Stimulated activated naive CD8-positive, alpha-beta T cell treated with anti-CD3 and anti-CD28 coated beads, Interleukin-15, amount 100 ng/mL, for 72 hours (primary cell): ENCODE measurements around the gene OLFML2B.
"Not testable (repeated sequence)": the region's sequence is repeated elsewhere in the genome, so short reads cannot be mapped to it uniquely, and the experiment has no call there.

Source experiments
- ATAC-seq: fragments of 150-1000 bp; cut with Tn5 transposase; 2 replicates; pipeline ENCODE4 v1.10.0; 2021; ENCODE audit warnings: mild to moderate bottlenecking, moderate library complexity
- DNase-seq, 2 donors: peaks; one replicate each; pipeline ENCODE4 v3.0.0; 2021 to 2022
- H3K27ac Mint-ChIP-seq, 2 donors: one replicate each; pipeline ENCODE4 v1.8.0; 2022; ENCODE audit warnings: mild to moderate bottlenecking in 2 of 2, mixed read lengths in 2 of 2, moderate library complexity in 2 of 2
- H3K27me3 Mint-ChIP-seq: one replicate; pipeline ENCODE4 v1.8.0; 2022; ENCODE audit warnings: mixed read lengths
- H3K4me1 Mint-ChIP-seq: one replicate; pipeline ENCODE4 v1.8.0; 2022; ENCODE audit warnings: mild to moderate bottlenecking, mixed read lengths
- H3K4me3 Mint-ChIP-seq, 2 donors: one replicate each; pipeline ENCODE4 v1.8.0; 2022; ENCODE audit warnings: mild to moderate bottlenecking in 2 of 2, mixed read lengths in 2 of 2, moderate library complexity in 1 of 2
- H3K9me3 Mint-ChIP-seq, 2 donors: one replicate each; pipeline ENCODE4 v1.8.0; 2022; ENCODE audit warnings: mixed read lengths in 2 of 2

Gene OLFML2B

DNA sequence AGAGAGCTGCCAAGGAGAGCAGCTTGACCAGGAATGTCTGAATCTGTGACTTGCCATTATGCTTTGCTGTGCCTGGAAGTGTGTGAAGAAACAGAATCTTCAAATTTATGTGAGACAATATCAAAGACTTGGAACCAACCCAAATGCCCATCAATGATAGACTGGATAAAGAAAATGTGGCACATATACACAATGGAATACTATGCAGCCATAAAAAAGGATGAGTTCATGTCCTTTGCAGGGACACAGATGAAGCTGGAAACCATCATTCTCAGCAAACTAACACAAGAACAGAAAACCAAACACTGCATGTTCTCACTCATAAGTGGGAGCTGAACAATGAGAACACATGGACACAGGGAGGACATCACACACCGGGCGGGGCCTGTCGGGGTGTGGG lies 30.3 kb upstream of the OLFML2B start:
- H3K27me3 Mint-ChIP-seq, result peaks cover 15% of the 10 kb centered on the region
- not testable (repeated sequence) for H3K9me3 Mint-ChIP-seq, ATAC-seq, H3K4me3 Mint-ChIP-seq, H3K4me1 Mint-ChIP-seq, H3K27ac Mint-ChIP-seq, DNase-seq

DNA sequence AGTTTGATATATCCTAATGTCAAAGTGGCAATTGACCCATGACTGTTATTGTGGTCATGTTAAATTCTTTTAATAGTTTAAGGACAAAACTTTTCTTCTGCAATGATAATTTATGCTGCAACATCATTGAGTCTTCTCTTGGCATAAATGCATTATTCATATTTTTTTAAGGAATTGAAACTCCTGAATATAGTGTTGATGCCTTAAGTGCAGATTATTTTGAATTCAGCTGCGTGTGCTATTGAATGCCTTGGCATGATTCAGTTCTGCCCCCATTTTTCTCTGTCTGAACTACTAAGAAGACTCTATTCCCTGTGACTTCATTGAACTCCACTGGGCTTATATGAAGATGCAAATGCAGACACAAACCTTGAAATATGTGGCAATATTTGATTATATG lies 23.3 kb upstream of the OLFML2B start:
- DNase-seq, result no peak
- ATAC-seq, result no peak
- Mint-ChIP-seq H3K9me3 (no peaks in the 10 kb centered on the region), H3K27me3 (peaks cover 8% of the 10 kb centered on the region), H3K4me1 (no peaks in the 10 kb centered on the region), H3K4me3 (no peak overlapping the region), H3K27ac (no peak overlapping the region)

DNA sequence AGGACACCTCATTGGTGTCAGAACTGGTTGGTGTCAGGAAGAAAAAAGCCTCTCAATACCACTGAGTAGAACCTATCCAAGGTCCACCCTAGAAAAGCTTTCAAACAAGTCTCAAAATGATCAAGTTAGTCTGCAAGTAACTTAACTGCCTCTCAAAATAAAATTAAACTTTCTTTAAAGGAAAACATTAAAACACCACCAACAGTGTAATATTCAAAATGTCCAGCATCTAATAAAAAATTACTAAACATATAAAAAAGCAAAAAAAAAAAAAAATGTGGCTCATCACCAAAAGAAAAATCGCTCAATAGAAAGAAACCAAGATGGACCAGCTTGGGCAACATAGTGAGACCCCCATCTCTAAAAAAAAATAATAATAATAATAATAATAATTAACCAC lies 18.7 kb upstream of the OLFML2B start:
- no peaks in the 10 kb centered on the region for H3K9me3 Mint-ChIP-seq
- no peak overlapping the region for H3K27ac Mint-ChIP-seq

DNA sequence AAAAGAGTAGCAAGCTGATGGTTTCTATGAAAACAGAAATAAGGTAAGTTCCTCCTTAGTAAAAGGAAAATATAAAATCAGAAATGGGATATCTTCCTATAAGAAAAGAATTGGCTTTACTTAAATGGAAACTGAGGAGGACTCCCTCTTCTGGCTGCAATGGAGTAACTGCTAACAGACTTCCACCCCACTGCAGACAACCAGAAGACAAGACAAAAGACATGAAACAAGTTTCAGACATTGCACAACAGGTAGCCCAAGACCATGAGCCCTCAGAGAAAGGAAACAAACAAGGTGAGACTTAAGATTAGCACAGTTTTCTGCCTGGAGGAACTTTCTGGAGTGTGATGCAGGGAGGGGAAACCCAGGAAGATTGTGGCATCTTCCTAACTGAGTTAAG lies 17.0 kb upstream of the OLFML2B start:
- ATAC-seq, result no peak
- no peaks in the 10 kb centered on the region for H3K9me3 Mint-ChIP-seq
- H3K4me1 Mint-ChIP-seq, result no peaks in the 10 kb centered on the region
- no peak overlapping the region for H3K27ac Mint-ChIP-seq
- no peak for DNase-seq
- H3K27me3 Mint-ChIP-seq, result no peaks in the 10 kb centered on the region
- H3K4me3 Mint-ChIP-seq, result no peak overlapping the region

More for the DNA sequence above, 18.7 kb upstream of the OLFML2B start:
- no peaks in the 10 kb centered on the region for H3K27me3 Mint-ChIP-seq
- DNase-seq, result no peak
- no peak overlapping the region for H3K4me3 Mint-ChIP-seq
- no peak for ATAC-seq
- H3K4me1 Mint-ChIP-seq, result no peaks in the 10 kb centered on the region

DNA sequence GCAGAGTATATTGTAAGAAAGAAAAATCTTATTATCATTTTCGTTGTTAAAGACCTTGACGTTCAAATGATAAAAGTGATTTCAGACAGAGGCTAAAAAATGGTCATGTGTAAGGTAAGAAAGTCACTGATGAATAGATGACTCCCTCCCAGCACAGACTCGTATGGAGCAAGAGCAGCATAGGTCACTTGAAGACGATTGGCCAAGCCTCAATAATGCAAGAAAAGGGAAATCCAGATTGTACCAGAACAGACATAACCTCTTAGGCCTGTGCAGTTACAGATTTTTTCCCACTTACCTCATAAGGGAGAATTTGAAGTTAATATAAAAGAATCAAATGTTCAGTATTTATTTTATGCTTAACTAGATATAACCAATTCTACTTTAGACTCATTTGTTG lies 16.3 kb upstream of the OLFML2B start:
- no peak for ATAC-seq
- Mint-ChIP-seq H3K27ac (no peak overlapping the region), H3K4me1 (no peaks in the 10 kb centered on the region), H3K4me3 (no peak overlapping the region), H3K27me3 (no peaks in the 10 kb centered on the region), H3K9me3 (no peaks in the 10 kb centered on the region)
- DNase-seq, result no peak

DNA sequence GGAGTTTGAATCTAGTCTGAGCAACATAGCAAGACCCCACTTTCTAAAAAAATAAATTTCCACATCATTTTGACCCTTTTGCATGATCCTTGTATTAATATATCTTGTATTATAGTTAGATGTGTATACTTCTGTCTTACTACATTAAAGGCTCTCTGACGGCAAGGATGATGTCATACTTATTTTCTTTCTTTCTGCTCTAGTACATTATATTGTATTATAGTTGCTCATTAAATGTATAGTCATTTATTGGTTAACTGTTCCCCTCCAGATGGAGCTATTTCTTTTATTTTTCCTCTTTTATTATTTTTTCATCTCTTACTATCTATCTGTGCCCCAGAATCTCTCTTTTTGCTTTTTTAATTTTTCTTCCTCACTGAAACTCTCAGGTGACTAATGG lies 15.0 kb upstream of the OLFML2B start:
- ATAC-seq (no peak), DNase-seq (no peak)
- no peaks in the 10 kb centered on the region for H3K9me3 Mint-ChIP-seq
- H3K27ac Mint-ChIP-seq, result peak overlapping the region in 1 of 2 donors; percentile 21
- peaks cover 7% of the 10 kb centered on the region for H3K27me3 Mint-ChIP-seq
- no peaks in the 10 kb centered on the region for H3K4me1 Mint-ChIP-seq
- no peak overlapping the region for H3K4me3 Mint-ChIP-seq

DNA sequence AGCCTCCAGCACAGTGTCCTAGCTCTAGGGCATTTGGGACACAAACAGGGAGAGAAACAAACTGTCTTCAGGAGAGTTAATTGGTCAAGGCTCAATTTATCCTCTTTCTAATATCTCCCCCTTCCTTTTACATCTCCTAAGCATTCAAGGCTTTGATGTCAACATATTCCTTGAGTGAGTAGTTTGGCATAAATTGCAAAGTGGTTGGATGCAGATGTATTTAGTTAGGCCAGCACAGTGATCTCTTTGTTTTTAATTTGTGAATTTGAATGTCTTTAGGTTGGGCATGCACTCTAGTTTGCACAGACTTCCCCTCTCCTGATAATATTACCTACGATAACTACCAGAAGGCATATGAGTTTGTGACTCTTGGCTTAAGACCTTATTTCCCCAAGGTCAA lies 12.5 kb upstream of the OLFML2B start:
- H3K27me3 Mint-ChIP-seq, result peaks cover 18% of the 10 kb centered on the region
- ATAC-seq (no peak), DNase-seq (no peak)
- H3K27ac Mint-ChIP-seq, result no peak overlapping the region
- no peak overlapping the region for H3K4me3 Mint-ChIP-seq
- no peaks in the 10 kb centered on the region for H3K4me1 Mint-ChIP-seq
- no peaks in the 10 kb centered on the region for H3K9me3 Mint-ChIP-seq

DNA sequence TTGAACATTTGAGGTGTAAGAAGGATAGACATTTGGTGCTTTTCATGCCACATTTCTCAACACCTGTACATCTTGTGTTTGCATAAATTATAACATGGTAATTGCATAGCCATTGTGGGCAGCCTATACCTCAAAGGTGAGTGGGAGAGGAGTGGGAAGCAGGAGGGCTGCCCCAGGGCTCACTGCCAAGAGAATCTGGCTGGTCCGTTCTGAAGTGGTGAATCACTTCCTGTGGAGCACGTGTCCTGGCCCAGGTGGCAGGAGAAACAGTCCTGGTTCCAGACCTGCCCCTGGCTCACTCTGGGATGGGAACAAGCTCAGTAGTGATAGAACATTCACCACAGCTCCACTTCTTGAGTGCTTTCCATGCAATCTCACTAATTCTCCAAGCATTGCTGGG lies 11.6 kb upstream of the OLFML2B start:
- ATAC-seq (no peak), DNase-seq (no peak)
- H3K9me3 Mint-ChIP-seq, result no peaks in the 10 kb centered on the region
- no peak overlapping the region for H3K4me3 Mint-ChIP-seq
- no peaks in the 10 kb centered on the region for H3K4me1 Mint-ChIP-seq
- no peak overlapping the region for H3K27ac Mint-ChIP-seq
- peaks cover 27% of the 10 kb centered on the region for H3K27me3 Mint-ChIP-seq

DNA sequence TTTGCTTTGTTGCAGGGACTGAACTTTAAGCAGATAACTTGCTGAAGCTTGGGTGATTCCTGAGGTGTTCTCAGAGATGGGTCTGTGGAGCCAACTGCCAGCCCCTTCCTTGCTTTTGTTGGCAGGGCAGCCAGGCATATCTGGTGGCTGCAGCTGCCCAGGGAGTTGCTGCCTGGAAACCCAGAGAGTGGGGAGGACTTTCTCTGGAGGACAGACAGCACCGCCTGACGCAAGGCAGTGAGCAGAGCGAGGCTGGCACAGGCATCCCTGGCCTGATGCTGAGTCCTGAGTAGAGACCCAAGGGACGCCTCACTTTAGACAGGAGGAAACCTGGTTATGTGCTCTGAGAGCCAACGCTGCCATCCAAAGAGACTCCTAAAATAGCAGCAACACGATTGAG lies 9.8 kb upstream of the OLFML2B start:
- Mint-ChIP-seq H3K4me3 (no peak overlapping the region), H3K9me3 (no peaks in the 10 kb centered on the region), H3K27me3 (peaks cover 34% of the 10 kb centered on the region), H3K4me1 (no peaks in the 10 kb centered on the region), H3K27ac (no peak overlapping the region)
- ATAC-seq, result no peak
- no peak for DNase-seq

DNA sequence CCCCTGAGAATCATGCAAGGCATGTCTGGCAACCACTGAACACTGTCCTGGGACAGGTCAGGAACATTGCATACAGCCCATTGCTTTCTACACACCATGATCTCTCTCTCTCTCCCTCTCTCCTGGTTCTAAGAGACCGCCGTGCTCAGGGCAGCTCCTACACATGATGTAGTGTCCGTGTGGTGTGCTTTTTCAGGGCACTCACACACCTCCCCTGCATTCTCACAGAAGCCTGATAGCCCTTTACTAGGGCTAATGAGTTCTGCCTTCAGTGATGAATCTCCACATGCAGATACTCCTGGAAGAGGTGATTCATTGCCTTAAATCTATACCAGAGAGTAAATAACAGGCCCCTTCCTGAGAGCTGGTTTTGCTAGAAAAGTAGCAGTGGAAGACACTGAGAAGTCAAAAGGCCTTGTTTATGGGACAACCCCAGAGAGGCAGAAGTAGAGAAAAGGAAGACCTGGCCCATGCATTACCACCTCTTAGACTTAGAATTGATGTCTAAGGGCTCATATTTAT lies 7.2 kb upstream of the OLFML2B start:
- ATAC-seq (no peak), DNase-seq (no peak)
- Mint-ChIP-seq H3K4me1 (no peaks in the 10 kb centered on the region), H3K27ac (no peak overlapping the region), H3K4me3 (no peak overlapping the region), H3K9me3 (no peaks in the 10 kb centered on the region), H3K27me3 (peaks cover 53% of the 10 kb centered on the region)

DNA sequence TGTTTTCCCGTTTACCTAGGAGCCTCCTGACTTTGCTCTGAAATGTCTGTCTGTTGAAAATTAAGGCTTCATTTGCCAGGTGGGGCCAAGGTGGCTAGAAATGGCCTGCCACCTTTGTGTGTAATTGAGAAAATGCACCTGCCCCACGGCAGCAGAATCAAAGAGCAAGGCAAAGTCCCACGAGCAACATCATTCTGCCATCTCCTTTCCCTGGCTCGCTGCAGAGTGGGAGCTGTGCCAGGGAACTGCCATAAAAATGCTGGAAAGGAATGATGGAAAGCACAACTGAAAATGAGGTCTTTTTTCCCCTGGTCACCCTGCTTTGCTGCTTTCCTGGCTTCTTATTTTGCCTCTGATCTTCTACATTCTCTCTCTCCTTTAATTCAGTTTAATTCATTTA lies 5.5 kb upstream of the OLFML2B start:
- Mint-ChIP-seq H3K9me3 (no peaks in the 10 kb centered on the region), H3K4me1 (peaks cover 4% of the 10 kb centered on the region), H3K27me3 (peaks cover 64% of the 10 kb centered on the region), H3K4me3 (no peak overlapping the region), H3K27ac (no peak overlapping the region)
- DNase-seq, result no peak
- ATAC-seq, result no peak

DNA sequence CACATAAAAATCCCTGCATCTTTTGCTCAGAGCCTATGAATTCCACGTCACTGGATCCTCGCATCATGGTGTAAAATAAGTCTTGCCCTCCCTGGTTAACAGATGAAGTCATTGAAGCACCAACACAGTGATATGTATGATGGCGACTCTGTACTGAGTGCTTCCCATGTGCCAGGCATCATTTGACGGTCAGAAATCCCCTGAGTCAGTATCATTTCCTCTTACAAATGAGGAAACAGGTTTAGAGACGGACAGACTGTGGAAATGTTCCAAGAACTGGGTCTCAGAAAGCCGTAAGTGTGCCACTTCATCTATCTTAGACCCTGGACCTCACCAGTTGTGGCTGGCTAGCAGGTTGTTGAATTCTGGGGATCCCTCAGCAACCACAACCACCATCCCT lies 5.1 kb upstream of the OLFML2B start:
- Mint-ChIP-seq H3K27ac (no peak overlapping the region), H3K4me1 (peaks cover 8% of the 10 kb centered on the region), H3K27me3 (peaks cover 64% of the 10 kb centered on the region), H3K9me3 (no peaks in the 10 kb centered on the region), H3K4me3 (no peak overlapping the region)
- ATAC-seq, result no peak
- no peak for DNase-seq

DNA sequence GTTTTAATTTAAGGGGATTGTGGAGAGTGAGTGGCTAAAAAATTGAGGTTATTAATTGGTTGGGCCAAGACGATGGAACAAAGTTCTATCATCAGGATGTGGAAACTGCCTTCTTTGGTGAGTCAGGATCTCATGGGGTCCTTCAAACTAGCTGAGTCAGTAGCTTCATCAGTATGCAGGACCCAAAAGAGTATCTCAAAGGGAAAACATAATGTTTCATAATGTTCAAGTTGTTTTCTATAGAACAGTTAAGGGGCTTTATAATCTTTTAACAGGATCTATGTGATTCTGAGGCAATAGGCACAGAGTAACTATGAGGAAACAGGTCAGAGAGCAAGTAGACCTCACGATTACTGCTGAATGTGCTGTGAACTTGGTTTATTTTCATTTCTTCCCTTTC lies 3.2 kb upstream of the OLFML2B start:
- no peak overlapping the region for H3K4me3 Mint-ChIP-seq
- peaks cover 17% of the 10 kb centered on the region for H3K4me1 Mint-ChIP-seq
- peaks cover 74% of the 10 kb centered on the region for H3K27me3 Mint-ChIP-seq
- no peaks in the 10 kb centered on the region for H3K9me3 Mint-ChIP-seq
- ATAC-seq, result no peak
- H3K27ac Mint-ChIP-seq, result no peak overlapping the region
- DNase-seq, result no peak

DNA sequence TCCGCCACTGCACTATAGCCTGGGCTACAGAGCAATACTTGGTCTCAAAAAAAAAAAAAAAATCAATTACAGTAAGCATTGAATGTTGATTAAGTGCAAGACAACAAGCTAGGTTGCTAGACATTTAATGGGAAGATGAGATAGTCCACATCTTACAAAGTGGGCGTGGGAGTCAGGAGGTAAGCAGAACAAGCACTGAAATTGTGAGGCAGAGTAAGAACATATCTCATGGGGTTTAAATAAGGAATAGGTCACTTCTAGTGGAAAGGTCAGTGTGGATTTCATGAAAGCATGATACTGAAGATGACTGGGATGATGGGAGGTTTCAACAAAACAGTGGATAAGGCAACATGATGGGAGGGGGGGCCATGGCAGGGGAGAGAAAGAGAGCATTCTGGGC lies 1.9 kb upstream of the OLFML2B start:
- Mint-ChIP-seq H3K27me3 (peaks cover 61% of the 10 kb centered on the region), H3K4me3 (no peak overlapping the region), H3K4me1 (peaks cover 17% of the 10 kb centered on the region), H3K27ac (no peak overlapping the region), H3K9me3 (no peaks in the 10 kb centered on the region)
- ATAC-seq (no peak), DNase-seq (no peak)

DNA sequence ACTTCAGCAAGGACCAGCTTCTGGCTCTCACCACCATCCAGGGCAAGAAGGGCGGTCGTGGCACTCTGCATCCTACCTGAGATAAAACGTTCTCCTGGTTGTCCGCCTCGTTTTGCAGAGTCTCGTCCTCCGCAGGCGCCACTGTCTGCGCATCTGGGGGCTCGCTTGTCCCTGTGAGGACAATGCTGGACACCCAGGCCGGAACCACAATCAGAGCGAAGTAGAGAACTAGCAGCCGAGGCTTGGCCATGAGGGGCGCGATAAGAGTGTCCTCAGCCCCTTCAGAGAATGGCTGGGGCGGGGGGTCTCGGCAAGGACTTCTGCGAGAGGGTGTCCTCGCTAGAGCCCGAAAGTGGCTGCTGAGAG lies 505 bp downstream of the OLFML2B start:
- H3K27ac Mint-ChIP-seq, result peak overlapping the region in 1 of 2 donors; percentile 76
- peak overlapping the region; percentile 91 to 92 for H3K4me3 Mint-ChIP-seq
- DNase-seq, result no peak
- peaks cover 17% of the 10 kb centered on the region for H3K4me1 Mint-ChIP-seq
- peaks cover 49% of the 10 kb centered on the region for H3K27me3 Mint-ChIP-seq
- no peak for ATAC-seq
- no peaks in the 10 kb centered on the region for H3K9me3 Mint-ChIP-seq

DNA sequence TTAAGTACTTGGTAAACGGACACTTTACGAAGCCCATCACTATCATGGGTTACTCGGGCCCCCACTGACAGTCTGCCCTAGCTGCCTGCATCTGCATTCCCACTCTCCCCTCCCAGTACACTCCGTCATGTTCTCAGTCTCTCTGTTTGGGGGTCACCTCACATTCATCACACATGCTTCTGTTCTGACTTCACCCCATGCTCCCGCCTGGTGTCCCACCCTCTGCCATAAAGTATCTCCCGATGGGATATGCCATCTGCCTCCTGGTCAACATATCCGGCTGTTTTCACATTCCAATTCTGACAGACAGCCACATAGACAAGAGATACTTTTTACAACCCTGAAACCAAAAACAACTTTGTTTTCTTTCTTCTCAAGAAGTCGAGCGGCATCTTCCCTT lies 1.0 kb downstream of the OLFML2B start:
- Mint-ChIP-seq H3K9me3 (no peaks in the 10 kb centered on the region), H3K4me3 (peak overlapping the region in 1 of 2 donors; percentile 92), H3K27me3 (peaks cover 44% of the 10 kb centered on the region), H3K4me1 (peaks cover 17% of the 10 kb centered on the region), H3K27ac (no peak overlapping the region)
- no peak for ATAC-seq
- DNase-seq, result no peak

DNA sequence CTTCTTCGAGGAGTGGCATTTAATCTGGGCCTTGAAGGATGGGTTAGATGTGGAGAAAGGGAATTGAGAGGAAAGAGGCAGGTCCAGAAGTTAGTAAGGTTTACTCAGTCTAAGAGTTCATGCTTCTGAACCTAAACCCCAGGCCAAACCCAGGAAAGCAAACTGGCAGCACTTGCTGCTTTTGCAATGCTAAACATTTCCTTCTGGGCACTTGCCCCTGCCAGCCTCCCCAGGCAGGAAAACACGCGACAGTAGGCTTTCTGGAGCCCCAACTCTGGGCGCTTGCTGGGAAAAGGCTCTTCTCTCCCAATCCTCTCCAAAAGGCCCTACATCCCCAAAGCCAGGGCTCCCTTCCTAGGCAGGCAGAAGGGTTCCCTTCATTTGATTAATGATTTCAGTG lies 2.5 kb downstream of the OLFML2B start:
- ATAC-seq (no peak), DNase-seq (no peak)
- peaks cover 35% of the 10 kb centered on the region for H3K27me3 Mint-ChIP-seq
- no peaks in the 10 kb centered on the region for H3K9me3 Mint-ChIP-seq
- no peak overlapping the region for H3K27ac Mint-ChIP-seq
- H3K4me3 Mint-ChIP-seq, result no peak overlapping the region
- peaks cover 17% of the 10 kb centered on the region for H3K4me1 Mint-ChIP-seq
